Muscle of leg (tissue), 11 donors: ENCODE results near the gene CNTRL. TPM values are rescaled to one million over a fixed set of nuclear protein-coding genes. Genes with fewer than 3 reads are reported as not detected.

Experiments
- DNase-seq: peaks from one replicate; pipeline ENCODE4 v3.0.0; 2013
- H3K27ac ChIP-seq: one replicate; pipeline ENCODE4 v1.5.1; 2013; ENCODE audit warnings: mild to moderate bottlenecking, low read length, control low read depth
- H3K27me3 ChIP-seq: one replicate; pipeline ENCODE4 v1.6.1; 2013; ENCODE audit warnings: low read length; ENCODE audit not compliant: control insufficient read depth, insufficient read depth
- H3K36me3 ChIP-seq: one replicate; pipeline ENCODE4 v1.6.1; 2013; ENCODE audit warnings: low read length; ENCODE audit not compliant: control insufficient read depth, insufficient read depth
- H3K4me1 ChIP-seq: one replicate; pipeline ENCODE4 v1.6.1; 2013; ENCODE audit warnings: low read length; ENCODE audit not compliant: control insufficient read depth, insufficient read depth
- H3K4me3 ChIP-seq: one replicate; pipeline ENCODE4 v1.5.1; 2013; ENCODE audit warnings: low read length, control low read depth
- H3K9me3 ChIP-seq: replicated peaks from 2 replicates; pipeline ENCODE4 v1.6.1; 2013; ENCODE audit warnings: low read depth, low read length; ENCODE audit not compliant: control insufficient read depth
- WGBS: methylation state at CpG from one replicate; pipeline ENCODE4 v1.1.5; 2013; ENCODE audit warnings: missing lambda C conversion rate; ENCODE audit not compliant: insufficient coverage; 5-methylcytosine and 5-hydroxymethylcytosine counted together
- polyA plus RNA-seq, 8 donors: library from polyadenylated mRNA; unstranded; fragments of 120-200 nt; gene quantifications; one replicate each; pipeline versions ENCODE4 v1.2.1 to v1.2.3, GENCODE V29; 2013; ENCODE audit warnings: inconsistent platforms in 1 of 8, low replicate concordance in 1 of 8; ENCODE audit not compliant: insufficient read length in 8 of 8, insufficient read depth in 1 of 8
- total RNA-seq: library from RNA; stranded (reverse); fragments of 120-200 nt; gene quantifications from one replicate; pipeline ENCODE4 v1.2.4, GENCODE V29; 2013

Gene CNTRL
- total and polyA plus RNA-seq, 9 donors, result 14.7 to 24.6 (median 17.0) TPM

GRCh38 chr9:121185774-121186403 is 111.1 kb downstream of the CNTRL start:
- H3K27ac ChIP-seq, result no peak overlapping the region
- no peak for DNase-seq
- H3K9me3 ChIP-seq, result no peaks in the 10 kb centered on the region
- no peak overlapping the region for H3K4me3 ChIP-seq
- no peaks in the 10 kb centered on the region for H3K27me3 ChIP-seq
- H3K4me1 ChIP-seq, result no peaks in the 10 kb centered on the region
- WGBS, result 83% methylated on average over 1 of the region's 4 CpGs
- H3K36me3 ChIP-seq, result peaks cover 26% of the 10 kb centered on the region

- no CpG with 5 or more reads among the region's 3 CpGs for WGBS
- no peaks in the 10 kb centered on the region for H3K4me1 ChIP-seq
- H3K36me3 ChIP-seq, result peaks cover 15% of the 10 kb centered on the region
These were observed 113.0 kb downstream of the CNTRL start for GRCh38 chr9:121187636-121188305.

GRCh38 chr9:121189006-121189405 is 114.3 kb downstream of the CNTRL start:
- DNase-seq, result no peak
- peaks cover 13% of the 10 kb centered on the region for H3K36me3 ChIP-seq
- no peaks in the 10 kb centered on the region for H3K4me1 ChIP-seq
- WGBS, result no CpG with 5 or more reads among the region's 1 CpG
- H3K27me3 ChIP-seq, result no peaks in the 10 kb centered on the region
- no peaks in the 10 kb centered on the region for H3K9me3 ChIP-seq
- no peak overlapping the region for H3K4me3 ChIP-seq
- no peak overlapping the region for H3K27ac ChIP-seq

More at GRCh38 chr9:121187636-121188305, 113.0 kb downstream of the CNTRL start:
- Histone ChIP-seq H3K9me3 (no peaks in the 10 kb centered on the region), H3K27me3 (no peaks in the 10 kb centered on the region), H3K4me3 (no peak overlapping the region), H3K27ac (no peak overlapping the region)
- no peak for DNase-seq

GRCh38 chr9:121189660-121190059 is 114.9 kb downstream of the CNTRL start:
- no peak for DNase-seq
- Histone ChIP-seq H3K27me3 (no peaks in the 10 kb centered on the region), H3K36me3 (peaks cover 10% of the 10 kb centered on the region), H3K4me1 (no peaks in the 10 kb centered on the region), H3K4me3 (no peak overlapping the region), H3K27ac (no peak overlapping the region), H3K9me3 (no peaks in the 10 kb centered on the region)
- WGBS, result 100% methylated on average over 3 of the region's 3 CpGs

- Histone ChIP-seq H3K4me1 (no peaks in the 10 kb centered on the region), H3K9me3 (no peaks in the 10 kb centered on the region), H3K27ac (no peak overlapping the region), H3K27me3 (no peaks in the 10 kb centered on the region), H3K4me3 (no peak overlapping the region), H3K36me3 (peaks cover under 1% of the 10 kb centered on the region)
- no CpG with 5 or more reads among the region's 2 CpGs for WGBS
- DNase-seq, result no peak
These were observed 116.5 kb downstream of the CNTRL start for GRCh38 chr9:121191235-121191634.

- Histone ChIP-seq H3K4me3 (no peak overlapping the region), H3K4me1 (no peaks in the 10 kb centered on the region)
- WGBS, result no CpG with 5 or more reads among the region's 1 CpG
These were observed 117.8 kb downstream of the CNTRL start for GRCh38 chr9:121192518-121192917.

GRCh38 chr9:121192959-121193640 is 118.3 kb downstream of the CNTRL start:
- Histone ChIP-seq H3K9me3 (no peaks in the 10 kb centered on the region), H3K4me3 (no peak overlapping the region), H3K36me3 (no peaks in the 10 kb centered on the region), H3K27ac (no peak overlapping the region), H3K4me1 (no peaks in the 10 kb centered on the region), H3K27me3 (no peaks in the 10 kb centered on the region)
- no CpG with 5 or more reads among the region's 1 CpG for WGBS
- no peak for DNase-seq

More at GRCh38 chr9:121192518-121192917, 117.8 kb downstream of the CNTRL start:
- Histone ChIP-seq H3K9me3 (no peaks in the 10 kb centered on the region), H3K27ac (no peak overlapping the region), H3K27me3 (no peaks in the 10 kb centered on the region), H3K36me3 (no peaks in the 10 kb centered on the region)
- no peak for DNase-seq

GRCh38 chr9:121194730-121195129 is 120.0 kb downstream of the CNTRL start:
- no peaks in the 10 kb centered on the region for H3K9me3 ChIP-seq
- no peak for DNase-seq
- H3K27me3 ChIP-seq, result no peaks in the 10 kb centered on the region
- no peak overlapping the region for H3K4me3 ChIP-seq
- no peak overlapping the region for H3K27ac ChIP-seq
- no CpG with 5 or more reads among the region's 1 CpG for WGBS
- H3K36me3 ChIP-seq, result no peaks in the 10 kb centered on the region
- peaks cover 2% of the 10 kb centered on the region for H3K4me1 ChIP-seq

- H3K27me3 ChIP-seq, result no peaks in the 10 kb centered on the region
- no peak overlapping the region for H3K27ac ChIP-seq
- DNase-seq, result no peak
- no peaks in the 10 kb centered on the region for H3K9me3 ChIP-seq
- no CpG with 5 or more reads among the region's 4 CpGs for WGBS
- no peak overlapping the region for H3K4me3 ChIP-seq
- peaks cover 8% of the 10 kb centered on the region for H3K4me1 ChIP-seq
- H3K36me3 ChIP-seq, result no peaks in the 10 kb centered on the region
These were observed 121.6 kb downstream of the CNTRL start for GRCh38 chr9:121196389-121196788.

- Histone ChIP-seq H3K4me3 (no peak overlapping the region), H3K27me3 (no peaks in the 10 kb centered on the region), H3K9me3 (no peaks in the 10 kb centered on the region), H3K4me1 (peaks cover 9% of the 10 kb centered on the region), H3K27ac (no peak overlapping the region), H3K36me3 (no peaks in the 10 kb centered on the region)
- no peak for DNase-seq
- WGBS, result no CpG with 5 or more reads among the region's 1 CpG
These were observed 122.4 kb downstream of the CNTRL start for GRCh38 chr9:121197132-121197531.
